ENCODE measurements around the gene ANGPTL7.

GRCh38 chr1:11193376-11193775, 4.2 kb downstream of the ANGPTL7 start:
- no peak for TF ChIP-seq REST (tag by site-specific recombination; IDR thresholded peaks at IDR 0.05)
- no peak for TF ChIP-seq CTCF (tag by site-specific recombination; IDR thresholded peaks at IDR 0.05)
- TF ChIP-seq ZNF214 (tag by site-specific recombination; IDR thresholded peaks at IDR 0.05; ENCODE audit: borderline replicate concordance), result no peak
- TF ChIP-seq ZBTB8A (tag by site-specific recombination; IDR thresholded peaks at IDR 0.05), result no peak
- TF ChIP-seq ZNF174 (tag by site-specific recombination; IDR thresholded peaks at IDR 0.05), result no peak
- no peak for TF ChIP-seq ZNF639 (tag by site-specific recombination; IDR thresholded peaks at IDR 0.05)

All from HEK293 (cell line).